Measurements from ENCODE around the gene HIGD2A. TPM values are rescaled to one million over a fixed set of nuclear protein-coding genes. Genes with fewer than 3 reads are reported as not detected.

Gene HIGD2A
- total RNA-seq, 2 donors from 2014 or later = 173 to 227 TPM

- H3K27ac ChIP-seq = no peak overlapping the region
- intact Hi-C loops (cut with DNase I) = no loop called here
- no peaks in the 10 kb centered on the region for H3K36me3 ChIP-seq
- TF ChIP-seq CTCF (IDR thresholded peaks at IDR 0.05) = no peak
- peaks cover 5% of the 10 kb centered on the region for H3K4me1 ChIP-seq
- H3K27me3 ChIP-seq = no peaks in the 10 kb centered on the region
- no peak for DNase-seq
- H3K9ac ChIP-seq (ENCODE audit: low read depth in 2 of 2, low read length in 2 of 2) = no peak overlapping the region
- no peaks in the 10 kb centered on the region for H3K9me3 ChIP-seq
- H3K4me3 ChIP-seq = no peak overlapping the region
These were observed 2.1 kb upstream of the HIGD2A start for GRCh38 chr5:176386491-176386890.

GRCh38 chr5:176387384-176387925, 1.1 kb upstream of the HIGD2A start:
- Histone ChIP-seq H3K9ac (ENCODE audit: low read depth in 2 of 2, low read length in 2 of 2) (peak overlapping the region in 1 of 2 donors; percentile 97), H3K36me3 (no peaks in the 10 kb centered on the region), H3K9me3 (no peaks in the 10 kb centered on the region), H3K27me3 (no peaks in the 10 kb centered on the region), H3K27ac (no peak overlapping the region), H3K4me1 (peaks cover 5% of the 10 kb centered on the region), H3K4me3 (peak overlapping the region; percentile 92)
- no peak for DNase-seq
- intact Hi-C loops (cut with DNase I) = no loop called here
- TF ChIP-seq CTCF (IDR thresholded peaks at IDR 0.05) = no peak

- H3K9ac ChIP-seq (ENCODE audit: low read depth in 2 of 2, low read length in 2 of 2) = peak overlapping the region; percentile 72 to 97
- H3K27me3 ChIP-seq = no peaks in the 10 kb centered on the region
- no peak for TF ChIP-seq CTCF (IDR thresholded peaks at IDR 0.05)
- intact Hi-C loops (cut with DNase I) = no loop called here
- H3K4me1 ChIP-seq = peaks cover 5% of the 10 kb centered on the region
- H3K27ac ChIP-seq = peak overlapping the region; percentile 91
- H3K4me3 ChIP-seq = peak overlapping the region; percentile 92
- H3K9me3 ChIP-seq = no peaks in the 10 kb centered on the region
- H3K36me3 ChIP-seq = no peaks in the 10 kb centered on the region
- no peak for DNase-seq
These were observed 528 bp upstream of the HIGD2A start for GRCh38 chr5:176388003-176388443.

- Histone ChIP-seq H3K27ac (peak overlapping the region; percentile 91), H3K4me1 (peaks cover 5% of the 10 kb centered on the region), H3K9ac (ENCODE audit: low read depth in 2 of 2, low read length in 2 of 2) (peak overlapping the region; percentile 75 to 97), H3K9me3 (no peaks in the 10 kb centered on the region), H3K36me3 (no peaks in the 10 kb centered on the region), H3K27me3 (no peaks in the 10 kb centered on the region), H3K4me3 (peak overlapping the region; percentile 92)
- DNase-seq = no peak
- TF ChIP-seq CTCF (IDR thresholded peaks at IDR 0.05) = no peak
- intact Hi-C loops (cut with DNase I) = no loop called here
These were observed 878 bp downstream of the HIGD2A start for GRCh38 chr5:176389135-176390123.

GRCh38 chr5:176391479-176391878, 2.9 kb downstream of the HIGD2A start:
- H3K27me3 ChIP-seq = no peaks in the 10 kb centered on the region
- peaks cover 5% of the 10 kb centered on the region for H3K4me1 ChIP-seq
- H3K4me3 ChIP-seq = no peak overlapping the region
- no peak overlapping the region for H3K9ac ChIP-seq (ENCODE audit: low read depth in 2 of 2, low read length in 2 of 2)
- no peak overlapping the region for H3K27ac ChIP-seq
- no peaks in the 10 kb centered on the region for H3K36me3 ChIP-seq
- no peak for TF ChIP-seq CTCF (IDR thresholded peaks at IDR 0.05)
- intact Hi-C loops (cut with DNase I) = no loop called here
- H3K9me3 ChIP-seq = no peaks in the 10 kb centered on the region
- DNase-seq = no peak
